Measurements from ENCODE around the gene PDE3A.

Gene PDE3A

DNA sequence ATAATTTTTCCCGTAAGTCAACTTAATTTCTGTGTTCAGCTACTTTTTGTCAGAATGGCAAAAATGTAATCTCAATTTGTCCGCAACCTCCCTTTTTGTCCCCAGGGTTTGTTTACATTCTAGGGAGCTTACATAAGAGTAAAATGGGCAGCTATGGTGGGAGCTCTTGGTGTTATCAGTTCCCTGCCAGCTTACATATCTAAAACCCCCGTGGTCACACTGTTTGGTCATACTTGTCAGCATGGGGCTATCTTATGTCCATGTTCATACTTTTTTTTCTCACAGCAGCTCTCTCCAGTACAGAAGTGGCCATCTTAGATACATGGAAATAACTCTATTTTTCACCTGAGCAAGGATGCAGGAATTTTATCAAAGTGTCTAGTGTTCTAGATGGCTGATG lies 343.5 kb downstream of the PDE3A start:
- intact Hi-C loops (cut with micrococcal nuclease) = no loop called here
- Mint-ChIP-seq H3K27me3 (no peaks in the 10 kb centered on the region), H3K9me3 (peaks cover 7% of the 10 kb centered on the region), H3K4me1 (ENCODE audit: low read depth) (no peaks in the 10 kb centered on the region), H3K27ac (no peak overlapping the region), H3K36me3 (ENCODE audit: low read depth) (no peaks in the 10 kb centered on the region), H3K4me3 (no peak overlapping the region)

DNA sequence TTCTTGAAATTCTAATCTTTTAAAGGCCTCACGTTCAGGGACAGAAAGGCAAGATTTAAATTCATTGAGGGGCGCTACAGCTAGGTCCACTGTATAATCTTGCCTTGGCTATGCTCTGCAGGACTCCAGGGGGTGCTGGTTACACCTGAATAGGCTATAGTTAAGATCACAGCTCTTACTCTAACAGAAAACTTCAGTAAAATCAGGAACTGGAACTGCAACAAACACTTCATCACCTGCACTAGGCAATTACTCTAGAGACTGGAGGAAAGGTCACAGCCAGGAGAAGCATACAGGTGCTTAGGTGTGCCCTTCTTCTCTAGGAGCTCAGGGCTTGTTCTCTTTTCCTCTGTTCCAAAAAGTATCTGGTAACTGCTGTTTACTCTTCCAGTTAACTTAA lies 347.7 kb downstream of the PDE3A start:
- intact Hi-C loops (cut with micrococcal nuclease) = no loop called here
- Mint-ChIP-seq H3K4me1 (ENCODE audit: low read depth) (no peaks in the 10 kb centered on the region), H3K27ac (no peak overlapping the region), H3K36me3 (ENCODE audit: low read depth) (no peaks in the 10 kb centered on the region), H3K27me3 (no peaks in the 10 kb centered on the region), H3K9me3 (peaks cover 7% of the 10 kb centered on the region), H3K4me3 (no peak overlapping the region)

GRCh38 chr12:20716985-20717384 lies 348.6 kb downstream of the PDE3A start:
- Mint-ChIP-seq H3K36me3 (ENCODE audit: low read depth) (no peaks in the 10 kb centered on the region), H3K27me3 (no peaks in the 10 kb centered on the region), H3K27ac (no peak overlapping the region), H3K9me3 (peaks cover 7% of the 10 kb centered on the region), H3K4me1 (ENCODE audit: low read depth) (no peaks in the 10 kb centered on the region), H3K4me3 (no peak overlapping the region)
- intact Hi-C loops (cut with micrococcal nuclease) = no loop called here

DNA sequence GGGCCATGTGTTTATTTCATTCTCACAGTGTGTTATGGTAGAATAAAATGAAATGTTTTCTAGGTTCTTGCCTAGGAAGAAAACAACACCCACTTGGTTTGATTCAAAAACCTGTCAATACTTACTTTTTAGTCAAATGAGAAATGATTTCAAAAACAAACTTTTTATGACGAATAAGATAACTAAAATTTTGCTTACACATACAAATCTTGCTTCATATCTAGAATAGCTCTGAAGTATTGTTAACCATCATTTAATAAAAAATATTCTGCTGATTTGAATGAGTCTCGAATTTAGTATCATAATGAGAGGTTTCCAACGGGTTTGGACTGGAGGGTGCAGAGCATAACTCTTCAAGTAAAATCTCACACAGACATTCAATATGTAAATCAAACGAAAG lies 350.0 kb downstream of the PDE3A start:
- H3K9me3 Mint-ChIP-seq = no peaks in the 10 kb centered on the region
- H3K27me3 Mint-ChIP-seq = no peaks in the 10 kb centered on the region
- H3K36me3 Mint-ChIP-seq (ENCODE audit: low read depth) = no peaks in the 10 kb centered on the region
- no peak overlapping the region for H3K4me3 Mint-ChIP-seq
- H3K27ac Mint-ChIP-seq = no peak overlapping the region
- H3K4me1 Mint-ChIP-seq (ENCODE audit: low read depth) = no peaks in the 10 kb centered on the region
- intact Hi-C loops (cut with micrococcal nuclease) = no loop called here

GRCh38 chr12:20722142-20722541 lies 353.8 kb downstream of the PDE3A start:
- H3K27ac Mint-ChIP-seq = no peak overlapping the region
- H3K36me3 Mint-ChIP-seq (ENCODE audit: low read depth) = no peaks in the 10 kb centered on the region
- no peaks in the 10 kb centered on the region for H3K9me3 Mint-ChIP-seq
- no peaks in the 10 kb centered on the region for H3K4me1 Mint-ChIP-seq (ENCODE audit: low read depth)
- H3K27me3 Mint-ChIP-seq = no peaks in the 10 kb centered on the region
- intact Hi-C loops (cut with micrococcal nuclease) = no loop called here
- no peak overlapping the region for H3K4me3 Mint-ChIP-seq

GRCh38 chr12:20731274-20731673 lies 362.9 kb downstream of the PDE3A start:
- H3K36me3 Mint-ChIP-seq (ENCODE audit: low read depth) = no peaks in the 10 kb centered on the region
- no peak overlapping the region for H3K27ac Mint-ChIP-seq
- H3K27me3 Mint-ChIP-seq = no peaks in the 10 kb centered on the region
- no peaks in the 10 kb centered on the region for H3K9me3 Mint-ChIP-seq
- no peaks in the 10 kb centered on the region for H3K4me1 Mint-ChIP-seq (ENCODE audit: low read depth)
- H3K4me3 Mint-ChIP-seq = no peak overlapping the region
- intact Hi-C loops (cut with micrococcal nuclease) = no loop called here
